ENCODE results near the gene PML. TPM values are rescaled to one million over a fixed set of nuclear protein-coding genes. Genes with fewer than 3 reads are reported as not detected.
"Not testable (repeated sequence)": the region's sequence is repeated elsewhere in the genome, so short reads cannot be mapped to it uniquely, and the experiment has no call there.

The PML gene
- total and polyA plus RNA-seq, 4 donors = 8.2 to 15.2 (median 10.8) TPM

DNA sequence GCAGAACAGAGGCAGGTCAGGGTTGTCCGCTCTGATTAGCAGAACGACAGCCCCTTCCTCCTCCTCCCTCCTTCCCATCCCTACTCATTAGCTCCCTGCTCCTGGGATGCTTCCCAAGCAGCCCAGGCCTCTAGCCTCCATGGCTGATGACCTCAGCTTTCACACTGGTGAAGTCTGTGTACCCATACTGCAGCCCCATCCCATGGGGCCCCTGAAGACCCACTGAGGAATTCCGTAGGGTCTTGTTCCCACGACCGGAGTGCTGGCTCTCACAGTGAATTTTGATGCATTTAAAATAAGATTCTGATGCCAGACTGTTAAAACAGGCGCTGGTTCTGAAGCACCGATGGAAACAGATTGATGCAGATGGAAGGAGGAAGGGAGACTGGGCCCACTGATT, 51.8 kb downstream of the PML start (continued):
- TF ChIP-seq, protein P1, sequence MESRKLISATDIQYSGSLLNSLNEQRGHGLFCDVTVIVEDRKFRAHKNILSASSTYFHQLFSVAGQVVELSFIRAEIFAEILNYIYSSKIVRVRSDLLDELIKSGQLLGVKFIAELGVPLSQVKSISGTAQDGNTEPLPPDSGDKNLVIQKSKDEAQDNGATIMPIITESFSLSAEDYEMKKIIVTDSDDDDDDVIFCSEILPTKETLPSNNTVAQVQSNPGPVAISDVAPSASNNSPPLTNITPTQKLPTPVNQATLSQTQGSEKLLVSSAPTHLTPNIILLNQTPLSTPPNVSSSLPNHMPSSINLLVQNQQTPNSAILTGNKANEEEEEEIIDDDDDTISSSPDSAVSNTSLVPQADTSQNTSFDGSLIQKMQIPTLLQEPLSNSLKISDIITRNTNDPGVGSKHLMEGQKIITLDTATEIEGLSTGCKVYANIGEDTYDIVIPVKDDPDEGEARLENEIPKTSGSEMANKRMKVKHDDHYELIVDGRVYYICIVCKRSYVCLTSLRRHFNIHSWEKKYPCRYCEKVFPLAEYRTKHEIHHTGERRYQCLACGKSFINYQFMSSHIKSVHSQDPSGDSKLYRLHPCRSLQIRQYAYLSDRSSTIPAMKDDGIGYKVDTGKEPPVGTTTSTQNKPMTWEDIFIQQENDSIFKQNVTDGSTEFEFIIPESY (IDR thresholded peaks at IDR 0.05) = no peak

DNA sequence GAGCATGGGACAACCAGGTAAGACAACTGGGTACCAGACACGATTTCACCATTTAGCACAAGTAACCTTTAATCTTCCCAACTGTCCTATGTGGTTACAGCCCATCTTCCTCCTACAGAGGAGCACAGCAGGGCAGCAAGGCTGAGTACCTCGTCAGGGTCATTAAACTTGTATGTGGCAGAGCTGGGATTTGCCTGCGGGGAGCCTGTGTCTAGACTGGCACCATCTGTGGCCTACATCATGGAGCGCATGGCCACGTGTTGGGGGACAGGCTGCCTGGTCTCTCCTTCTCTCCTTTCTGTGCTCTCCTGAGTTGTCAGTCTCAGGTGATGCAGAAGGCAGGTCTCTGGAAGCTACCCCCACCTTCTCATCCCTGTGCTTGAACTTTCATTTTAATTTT, 55.6 kb downstream of the PML start:
- Histone ChIP-seq H3K27ac (ENCODE audit: low read depth in 1 of 2, low read length in 2 of 2) (no peak overlapping the region), H3K9me3 (ENCODE audit: control insufficient read depth in 4 of 4, low read length in 3 of 4) (no peaks in the 10 kb centered on the region), H3K4me3 (ENCODE audit: low read depth in 1 of 3, low read length in 3 of 3) (no peak overlapping the region), H3K4me1 (ENCODE audit: control insufficient read depth in 4 of 4, insufficient read depth in 4 of 4, low read length in 3 of 4) (peaks cover 3 to 15% (median 7%) of the 10 kb centered on the region in 4 donors), H3K27me3 (ENCODE audit: control insufficient read depth in 4 of 4, insufficient read depth in 4 of 4, low read length in 3 of 4) (no peaks in the 10 kb centered on the region), H3K36me3 (ENCODE audit: control insufficient read depth in 4 of 4, insufficient read depth in 3 of 4, low read depth in 1 of 4, low read length in 3 of 4) (peaks cover 0 to 1% (median 0%) of the 10 kb centered on the region in 4 donors), H3K9ac (ENCODE audit: low read depth in 1 of 2, low read length in 2 of 2) (no peak overlapping the region)
- no peak for DNase-seq (ENCODE audit: low spot score)
- TF ChIP-seq GABPA (IDR thresholded peaks at IDR 0.05 in 1 of 2, conservative IDR thresholded peaks at IDR 0.05 in 1 of 2) (no peak), YY1 (IDR thresholded peaks at IDR 0.05) (no peak), RAD21 (IDR thresholded peaks at IDR 0.05) (no peak), SP1 (IDR thresholded peaks at IDR 0.05) (no peak), RXRA (IDR thresholded peaks at IDR 0.05) (no peak)
- TF ChIP-seq, protein P1 (IDR thresholded peaks at IDR 0.05) = no peak
- 87% methylated on average over 5 of the region's 5 CpGs for whole genome bisulfite sequencing

DNA sequence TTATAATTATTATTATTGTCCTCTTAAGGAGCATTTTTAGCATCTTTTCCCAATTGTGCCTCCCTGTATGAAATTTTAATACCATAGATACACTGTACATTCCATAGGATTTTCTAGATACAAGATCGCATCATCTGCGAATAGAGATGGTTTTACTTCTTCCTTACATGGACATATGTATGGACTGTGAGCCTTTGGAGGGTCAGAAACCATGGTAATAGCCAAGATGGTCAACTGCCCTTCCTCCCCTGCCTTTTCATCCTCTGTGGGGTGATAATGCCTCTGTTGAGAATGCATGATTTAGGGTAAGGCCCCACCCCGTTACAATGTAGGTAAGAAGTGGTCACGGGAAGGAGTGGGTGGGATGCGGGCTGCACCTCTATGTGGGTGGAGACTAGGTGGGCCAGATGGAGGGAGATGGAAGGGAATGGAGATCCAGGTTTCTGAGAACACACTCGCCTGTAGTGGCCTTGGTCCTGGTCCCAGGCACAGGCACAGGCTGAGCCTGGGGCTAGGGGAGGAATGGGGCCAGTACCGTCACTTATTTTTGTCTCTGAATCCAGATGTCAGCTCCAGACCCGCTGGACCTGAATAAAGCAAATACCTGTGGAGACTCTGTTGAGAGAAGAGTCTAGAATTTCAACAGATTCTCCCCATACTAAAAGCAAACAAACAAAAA, 56.2 kb downstream of the PML start:
- TF ChIP-seq HNF4A (conservative IDR thresholded peaks at IDR 0.05) (no peak), NR2F2 (IDR thresholded peaks at IDR 0.05) (no peak), JUND (IDR thresholded peaks at IDR 0.05) (no peak), TAF1 (conservative IDR thresholded peaks at IDR 0.05) (no peak), FOXA1 (IDR thresholded peaks at IDR 0.05) (no peak), YY1 (IDR thresholded peaks at IDR 0.05) (no peak)
- TF ChIP-seq, protein P2, sequence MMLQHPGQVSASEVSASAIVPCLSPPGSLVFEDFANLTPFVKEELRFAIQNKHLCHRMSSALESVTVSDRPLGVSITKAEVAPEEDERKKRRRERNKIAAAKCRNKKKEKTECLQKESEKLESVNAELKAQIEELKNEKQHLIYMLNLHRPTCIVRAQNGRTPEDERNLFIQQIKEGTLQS (IDR thresholded peaks at IDR 0.05) = no peak
- no peak overlapping the region for H3K9ac ChIP-seq (ENCODE audit: low read depth in 1 of 2, low read length in 2 of 2)
- H3K9me3 ChIP-seq (ENCODE audit: control insufficient read depth in 4 of 4, low read length in 3 of 4) = no peaks in the 10 kb centered on the region
- H3K4me1 ChIP-seq (ENCODE audit: control insufficient read depth in 4 of 4, insufficient read depth in 4 of 4, low read length in 3 of 4) = peaks cover 3 to 15% (median 7%) of the 10 kb centered on the region in 4 donors
- H3K27me3 ChIP-seq (ENCODE audit: control insufficient read depth in 4 of 4, insufficient read depth in 4 of 4, low read length in 3 of 4) = no peaks in the 10 kb centered on the region
- 86% methylated on average over 8 of the region's 8 CpGs for WGBS
- H3K4me3 ChIP-seq (ENCODE audit: low read depth in 1 of 3, low read length in 3 of 3) = no peak overlapping the region
- H3K27ac ChIP-seq (ENCODE audit: low read depth in 1 of 2, low read length in 2 of 2) = peak overlapping the region; percentile 25 to 52
- no peak for DNase-seq (ENCODE audit: low spot score)
- peaks cover 0 to 1% (median 0%) of the 10 kb centered on the region in 4 donors for H3K36me3 ChIP-seq (ENCODE audit: control insufficient read depth in 4 of 4, insufficient read depth in 3 of 4, low read depth in 1 of 4, low read length in 3 of 4)

DNA sequence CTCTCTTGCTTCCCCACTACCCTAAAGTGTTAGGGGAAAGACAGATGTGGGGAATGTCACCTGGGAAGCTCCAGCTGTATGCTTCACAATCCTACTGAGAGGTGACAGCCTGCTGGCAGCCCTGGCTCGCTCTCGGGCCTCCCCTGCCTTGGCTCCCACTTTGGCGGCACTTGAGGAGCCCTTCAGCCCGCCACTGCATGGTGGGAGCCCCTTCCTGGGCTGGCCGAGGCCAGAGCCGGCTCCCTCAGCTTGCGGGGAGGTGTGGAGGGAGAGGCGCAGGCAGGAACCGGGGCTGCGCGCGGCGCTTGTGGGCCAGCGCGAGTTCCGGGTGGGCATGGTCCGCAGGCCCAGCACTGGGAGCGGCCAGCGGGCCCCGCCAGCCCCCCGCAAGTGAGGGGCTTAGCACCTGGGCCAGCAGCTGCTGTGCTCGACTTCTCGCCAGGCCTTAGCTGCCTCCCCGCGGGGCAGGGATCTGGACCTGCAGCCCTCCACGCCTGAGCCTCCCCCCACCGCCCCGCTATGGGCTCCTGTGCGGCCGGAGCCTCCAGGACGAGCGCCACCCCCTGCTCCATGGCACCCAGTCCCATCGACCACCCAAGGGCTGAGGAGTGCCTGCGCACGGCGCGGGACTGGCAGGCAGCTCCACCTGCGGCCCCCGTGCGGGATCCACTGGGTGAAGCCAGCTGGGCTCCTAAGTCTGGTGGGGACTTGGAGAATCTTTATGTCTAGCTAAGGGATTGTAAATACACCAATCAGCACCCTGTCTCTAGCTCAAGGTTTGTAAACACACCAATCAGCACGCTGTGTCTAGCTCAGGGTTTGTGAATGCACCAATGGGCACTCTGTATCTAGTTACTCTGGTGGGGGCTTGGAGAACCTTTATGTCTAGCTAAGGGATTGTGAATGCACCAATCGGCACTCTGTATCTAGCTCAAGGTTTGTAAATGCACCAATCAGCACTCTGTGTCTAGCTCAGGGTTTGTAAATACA, 58.0 kb downstream of the PML start:
- not testable (repeated sequence) for DNase-seq (ENCODE audit: low spot score); H3K9ac ChIP-seq (ENCODE audit: low read depth in 1 of 2, low read length in 2 of 2); H3K27ac ChIP-seq (ENCODE audit: low read depth in 1 of 2, low read length in 2 of 2); H3K9me3 ChIP-seq (ENCODE audit: control insufficient read depth in 4 of 4, low read length in 3 of 4); H3K4me3 ChIP-seq (ENCODE audit: low read depth in 1 of 3, low read length in 3 of 3); H3K27me3 ChIP-seq (ENCODE audit: control insufficient read depth in 4 of 4, insufficient read depth in 4 of 4, low read length in 3 of 4); H3K36me3 ChIP-seq (ENCODE audit: control insufficient read depth in 4 of 4, insufficient read depth in 3 of 4, low read depth in 1 of 4, low read length in 3 of 4)
- WGBS = 92% methylated on average over 42 of the region's 42 CpGs
- peaks cover 3 to 15% (median 7%) of the 10 kb centered on the region in 4 donors for H3K4me1 ChIP-seq (ENCODE audit: control insufficient read depth in 4 of 4, insufficient read depth in 4 of 4, low read length in 3 of 4)

Measured in liver (tissue), 9 donors.